HepG2 (cell line): ENCODE measurements around the gene SEPTIN10. TPM values are rescaled to one million over a fixed set of nuclear protein-coding genes. Genes with fewer than 3 reads are reported as not detected.
A peak's percentile ranks its signal among the peaks of the same experiment; 100 is the strongest.

Source experiments
- ATAC-seq: fragments of 200-7000 bp; cut with Tn5 transposase; 3 replicates; pipeline ENCODE4 v1.9.1; 2020; ENCODE audit warnings: mild to moderate bottlenecking, moderate library complexity
- BruUV-seq: library from RNA; stranded (reverse); fragments of 400-500 nt; replicated peaks from 2 replicates; lab custom pipeline; 2021; lab: Mats Ljungman, UMichigan
- CTCF ChIA-PET: fragments of 300-600 bp; formaldehyde crosslinking; extraction: SDS; loops from one replicate; lab custom pipeline; 2021; ENCODE audit warnings: low total read pairs, inconsistent platforms, low intra/inter-chr PET ratio; lab: Yijun Ruan, JAX
- POLR2A ChIA-PET: fragments of 350-600 bp; sonication (Branson Sonifier 250); formaldehyde crosslinking; loops from one replicate; lab custom pipeline; 2020; ENCODE audit warnings: antibody characterized with exemption, inconsistent platforms; lab: Yijun Ruan, JAX
- DNase-seq: peaks from one replicate; pipeline ENCODE4 v3.0.0-alpha.2; 2015; ENCODE audit warnings: low spot score
- FAIRE-seq: peaks from 3 replicates; lab custom pipeline; 2011; peaks lifted over from hg19 to GRCh38; lab: Jason Lieb, UNC
- H2AFZ ChIP-seq: one replicate; pipeline ENCODE4 v1.6.1; 2011; ENCODE audit warnings: low read length, inconsistent platforms
- H3K27ac ChIP-seq: fragments of 300-600 bp; 3 replicates; pipeline ENCODE4 v1.8.0; 2011; ENCODE audit warnings: mixed run types, mild to moderate bottlenecking, mixed read lengths, low read length, inconsistent platforms; ENCODE audit not compliant: insufficient read depth; ENCODE audit errors: extremely low read length
- H3K27me3 ChIP-seq, 2 experiments: fragments of 200-600 bp in 1 of 2; 2 replicates in 1 of 2; 3 replicates in 1 of 2; pipeline versions ENCODE4 v1.6.0 to v1.8.0; 2011; ENCODE audit warnings: low read length in 2 of 2, mild to moderate bottlenecking in 2 of 2, moderate library complexity in 2 of 2, inconsistent platforms in 1 of 2; ENCODE audit not compliant: insufficient read depth in 2 of 2, control insufficient read depth in 1 of 2
- H3K36me3 ChIP-seq, 2 experiments: fragments of 200-600 bp in 1 of 2; replicated peaks in 1 of 2; 2 replicates in 1 of 2; 3 replicates in 1 of 2; pipeline versions ENCODE4 v1.5.1 to v1.8.0; 2011; ENCODE audit warnings: low read length in 2 of 2, inconsistent platforms in 1 of 2; ENCODE audit not compliant: insufficient read depth in 2 of 2, control insufficient read depth in 1 of 2
- H3K4me1 ChIP-seq: 2 replicates; pipeline ENCODE4 v1.5.1; 2012; ENCODE audit warnings: low read length, inconsistent platforms; ENCODE audit not compliant: insufficient read depth
- H3K4me2 ChIP-seq: 2 replicates; pipeline ENCODE4 v1.6.0; 2011; ENCODE audit warnings: low read depth, low read length, inconsistent platforms
- H3K4me3 ChIP-seq, 3 experiments: fragments of 200-600 bp in 1 of 3; sonication (generic), shearing (Covaris generic) in 1 of 3; replicated peaks in 1 of 3; 2 replicates each; pipeline ENCODE4 v1.5.1; 2011 to 2016; ENCODE audit warnings: low read length in 3 of 3, inconsistent platforms in 2 of 3, low read depth in 2 of 3, mild to moderate bottlenecking in 2 of 3, control low read depth in 1 of 3, mixed read lengths in 1 of 3; ENCODE audit not compliant: insufficient read depth in 1 of 3
- H3K79me2 ChIP-seq: one replicate; pipeline ENCODE4 v1.6.1; 2011; ENCODE audit warnings: low read length, inconsistent platforms; ENCODE audit not compliant: insufficient read depth
- H3K9ac ChIP-seq: 2 replicates; pipeline ENCODE4 v1.6.0; 2011; ENCODE audit warnings: mild to moderate bottlenecking, low read depth, low read length, inconsistent platforms; ENCODE audit not compliant: insufficient read depth
- H3K9me3 ChIP-seq: 2 replicates; pipeline ENCODE4 v1.5.1; 2012; ENCODE audit warnings: mild to moderate bottlenecking, low read length
- H4K20me1 ChIP-seq: 2 replicates; pipeline ENCODE4 v1.6.0; 2011; ENCODE audit warnings: inconsistent platforms, mild to moderate bottlenecking, low read length, moderate library complexity; ENCODE audit not compliant: insufficient read depth
- ATF7 ChIP-seq, 2 experiments: fragments of 450-650 bp in 1 of 2; sonication (generic) in 1 of 2; formaldehyde crosslinking in 1 of 2; IDR thresholded peaks; 2 replicates each; pipeline versions ENCODE4 v1.4.0 to v1.6.1; 2016 to 2020; ENCODE audit warnings: antibody characterized with exemption in 1 of 2, mild to moderate bottlenecking in 1 of 2, missing genetic modification reagents in 1 of 2
- MNT ChIP-seq: fragments of 450-650 bp; IDR thresholded peaks from 2 replicates; pipeline ENCODE4 v1.6.1; 2016
- NAIF1 ChIP-seq: sonication (generic); formaldehyde crosslinking; IDR thresholded peaks from 2 replicates; pipeline ENCODE4 v1.5.0; 2020; ENCODE audit warnings: mild to moderate bottlenecking, missing genetic modification reagents, borderline replicate concordance
- NCOA5 ChIP-seq: sonication (generic); formaldehyde crosslinking; IDR thresholded peaks from 2 replicates; pipeline ENCODE4 v1.4.0; 2020; ENCODE audit warnings: missing genetic modification reagents
- SNAI1 ChIP-seq: sonication (generic); formaldehyde crosslinking; IDR thresholded peaks from 2 replicates; pipeline ENCODE4 v1.5.0; 2020; ENCODE audit warnings: mild to moderate bottlenecking, missing genetic modification reagents, borderline replicate concordance
- TCF7L2 ChIP-seq: IDR thresholded peaks from 2 replicates; pipeline ENCODE4 v1.6.1; 2011; ENCODE audit warnings: mild to moderate bottlenecking, low read depth, low read length, moderate library complexity
- ZFP62 ChIP-seq: sonication (generic); formaldehyde crosslinking; IDR thresholded peaks from 2 replicates; pipeline ENCODE4 v1.4.0; 2020; ENCODE audit warnings: missing genetic modification reagents
- ZNF136 ChIP-seq: sonication (generic); formaldehyde crosslinking; IDR thresholded peaks from 2 replicates; pipeline ENCODE4 v1.8.1; 2022; ENCODE audit warnings: low read depth, mild to moderate bottlenecking, moderate library complexity, missing genetic modification reagents
- ZNF329 ChIP-seq: sonication (generic); formaldehyde crosslinking; IDR thresholded peaks from 2 replicates; pipeline ENCODE4 v1.9.0; 2021; ENCODE audit warnings: low read depth, mild to moderate bottlenecking, missing genetic modification reagents
- ZSCAN25 ChIP-seq: sonication (generic); formaldehyde crosslinking; IDR thresholded peaks from 2 replicates; pipeline ENCODE4 v1.8.0; 2022; ENCODE audit warnings: mild to moderate bottlenecking, missing genetic modification reagents
- WGBS: methylation state at CpG from one replicate; pipeline ENCODE4 v1.1.6; 2017; ENCODE audit warnings: low lambda C conversion rate; 5-methylcytosine and 5-hydroxymethylcytosine counted together
- in situ Hi-C: cut with HindIII; loops from 2 replicates; pipeline ENCODE4 v1.10.0; 2017; ENCODE audit warnings: low pct_unique_long_range_greater_than_20kb; ENCODE audit not compliant: extremely low pct_ligation_motif_present
- intact Hi-C: fragments of 100-400 bp; cut with micrococcal nuclease; formaldehyde crosslinking; loops from one replicate; pipeline ENCODE4 v1.10.0; 2022; ENCODE audit not compliant: unreplicated experiment
- polyA plus RNA-seq, 8 experiments: library from polyadenylated mRNA; depleted of rRNA in 3 of 8; stranded (reverse) in 7 of 8; unstranded in 1 of 8; fragments of >200 nt; fragmentation: Illumina TruSeq in 4 of 8; extraction: Trizol in 4 of 8; gene quantifications; 2 replicates each; pipeline versions ENCODE4 v1.2.1 to v1.2.3, GENCODE V29; 2011 to 2016; ENCODE audit warnings: low read depth in 4 of 8, missing spikeins in 1 of 8, mixed read lengths in 1 of 8; ENCODE audit not compliant: insufficient read depth in 1 of 8
- total RNA-seq, 5 experiments: library from RNA; depleted of rRNA; stranded (reverse); fragments of >200 nt; fragmentation: Illumina TruSeq; extraction: Trizol; gene quantifications; 2 replicates each; pipeline ENCODE4 v1.2.3, GENCODE V29; 2016; ENCODE audit warnings: low read depth in 1 of 5
- TF ChIP-seq, protein P1 (sequence below): sonication (generic); formaldehyde crosslinking; IDR thresholded peaks from 2 replicates; pipeline ENCODE4 v1.4.0; 2020; ENCODE audit warnings: mild to moderate bottlenecking, missing genetic modification reagents

The SEPTIN10 gene
- total and polyA plus RNA-seq, 2 of the 13 experiments (the other 11 are each of a cell fraction or from before 2014, with no cell fraction given) = 45.8 to 67.5 TPM

DNA sequence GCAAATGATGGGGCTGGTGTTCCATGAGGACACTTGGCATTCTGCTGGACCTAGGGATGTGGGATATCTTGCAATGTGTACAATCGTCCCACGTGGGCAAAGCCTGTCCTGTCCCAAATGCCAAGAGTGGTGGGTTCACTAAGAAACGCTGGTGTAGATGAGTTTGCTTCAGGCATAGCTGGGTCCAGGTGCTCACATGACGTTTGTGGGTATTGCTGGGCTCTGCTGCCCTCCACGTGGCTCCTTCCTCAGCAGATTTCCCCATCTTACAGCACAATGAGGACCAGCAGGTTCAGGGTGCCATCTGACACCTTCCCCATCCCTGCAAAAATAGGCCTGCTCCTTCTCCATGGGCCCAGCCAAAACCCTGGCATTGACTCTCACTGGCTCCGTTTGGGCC lies 105.9 kb downstream of the SEPTIN10 start (continued):
- TF ChIP-seq, protein P1, sequence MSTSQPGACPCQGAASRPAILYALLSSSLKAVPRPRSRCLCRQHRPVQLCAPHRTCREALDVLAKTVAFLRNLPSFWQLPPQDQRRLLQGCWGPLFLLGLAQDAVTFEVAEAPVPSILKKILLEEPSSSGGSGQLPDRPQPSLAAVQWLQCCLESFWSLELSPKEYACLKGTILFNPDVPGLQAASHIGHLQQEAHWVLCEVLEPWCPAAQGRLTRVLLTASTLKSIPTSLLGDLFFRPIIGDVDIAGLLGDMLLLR (CRISPR knock-in tag) = no peak
- TF ChIP-seq NAIF1 (no peak), ZNF136 (CRISPR knock-in tag) (no peak), ZNF329 (CRISPR knock-in tag) (peak; percentile 94), ATF7 (IDR thresholded peaks at IDR 0.05) (no peak), ATF7 (CRISPR knock-in tag; IDR thresholded peaks at IDR 0.05) (no peak), TCF7L2 (no peak), MNT (peak; percentile 32), ZSCAN25 (CRISPR knock-in tag) (no peak)

DNA sequence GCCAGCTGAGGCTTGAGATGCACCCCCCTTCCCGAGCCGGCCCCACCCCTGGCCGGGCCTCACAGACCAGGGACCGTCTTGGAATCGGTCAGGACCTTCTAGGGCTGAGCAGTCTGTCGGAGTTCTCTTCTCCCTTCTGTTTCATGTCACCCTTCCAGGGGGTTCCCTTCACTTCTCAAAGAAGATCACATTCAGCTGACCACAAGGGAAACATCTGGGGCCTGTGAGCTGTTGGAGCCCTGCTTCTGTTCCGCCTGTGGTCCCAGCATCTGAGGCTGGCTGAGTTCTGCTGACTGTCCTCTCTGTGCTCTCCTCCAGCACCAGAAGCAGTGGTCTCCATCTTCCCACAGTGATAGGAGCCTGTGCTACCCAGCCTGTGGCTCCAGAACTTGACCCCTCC lies 106.5 kb downstream of the SEPTIN10 start:
- intact Hi-C loops (no loop called here), in situ Hi-C loops (no loop called here)
- Histone ChIP-seq H2AFZ (no peak overlapping the region), H3K4me2 (no peak overlapping the region), H3K9ac (no peak overlapping the region), H3K4me1 (no peaks in the 10 kb centered on the region), H3K27me3 (peaks cover 3 to 20% of the 10 kb centered on the region in 2 experiments; a peak in 2 of 5 replicates), H3K4me3 (no peak overlapping the region), H3K79me2 (no peaks in the 10 kb centered on the region), H3K36me3 (no peaks in the 10 kb centered on the region), H4K20me1 (no peaks in the 10 kb centered on the region; the same call in 1 of the 2 replicates), H3K27ac (no peak overlapping the region), H3K9me3 (no peaks in the 10 kb centered on the region)
- ATAC-seq = no peak
- 31% methylated on average over 4 of the region's 7 CpGs for WGBS
- BruUV-seq = no TSS peak
- POLR2A ChIA-PET = no interaction called here
- FAIRE-seq = no peak
- TF ChIP-seq SNAI1 (CRISPR knock-in tag) (no peak), ZFP62 (no peak), NCOA5 (CRISPR knock-in tag) (no peak)
- no peak for DNase-seq
- CTCF ChIA-PET = no interaction called here
